ENCODE data around the gene USP31. TPM values are rescaled to one million over a fixed set of nuclear protein-coding genes. Genes with fewer than 3 reads are reported as not detected.

Gene USP31
- polyA plus RNA-seq, 2 of the 4 experiments (the other 2 are of a cell fraction) = 8.3 to 18.0 TPM

- POLR2A ChIA-PET = no interaction called here
- Histone ChIP-seq H3K4me2 (no peak overlapping the region), H3K4me3 (no peak overlapping the region), H3K27ac (no peak overlapping the region), H3K9me3 (no peaks in the 10 kb centered on the region; the same call in 2 of the 3 replicates), H3K4me1 (no peaks in the 10 kb centered on the region)
- DNase-seq (ENCODE audit: low read depth in 1 of 2, low spot score in 1 of 2) (no peak), FAIRE-seq (no peak), ATAC-seq (no peak)
- CTCF ChIA-PET = interaction anchor here (1.1 to 1.2 kb wide), 2 partner anchors 10 to 39 kb away, joined by 3 read pairs; no protein-coding TSS in a partner anchor
- TF ChIP-seq NPAS2 (CRISPR knock-in tag; IDR thresholded peaks at IDR 0.05; ENCODE audit: borderline replicate concordance) = no peak
- TF ChIP-seq ZSCAN20 (CRISPR knock-in tag; IDR thresholded peaks at IDR 0.05) = no peak
- no peak for TF ChIP-seq PHF8 (IDR thresholded peaks at IDR 0.05; ENCODE audit: borderline replicate concordance, low read depth)
- no peak for TF ChIP-seq JUN (IDR thresholded peaks at IDR 0.05)
- no peak for TF ChIP-seq ESRRA (IDR thresholded peaks at IDR 0.05; ENCODE audit: borderline replicate concordance, low read length)
- no peak for TF ChIP-seq REST (IDR thresholded peaks at IDR 0.05)
- no peak for TF ChIP-seq SREBF2 (IDR thresholded peaks at IDR 0.05)
- TF ChIP-seq ZNF302 (CRISPR knock-in tag; IDR thresholded peaks at IDR 0.05) = no peak
- TF ChIP-seq MAZ (IDR thresholded peaks at IDR 0.05; ENCODE audit: borderline replicate concordance, low read depth, low read length) = no peak
- no peak for TF ChIP-seq CBX8 (IDR thresholded peaks at IDR 0.05)
- no peak for TF ChIP-seq ATOH8 (CRISPR knock-in tag; IDR thresholded peaks at IDR 0.05; ENCODE audit: low read depth)
- TF ChIP-seq FOSL2 (IDR thresholded peaks at IDR 0.05) = no peak
- TF ChIP-seq FOSL2 (CRISPR knock-in tag; IDR thresholded peaks at IDR 0.05) = no peak
- no peak for TF ChIP-seq HMGXB4 (CRISPR knock-in tag; IDR thresholded peaks at IDR 0.05; ENCODE audit: borderline replicate concordance)
- no peak for TF ChIP-seq TFCP2L1 (CRISPR knock-in tag; IDR thresholded peaks at IDR 0.05)
- no peak for TF ChIP-seq HDAC2 (IDR thresholded peaks at IDR 0.05)
- TF ChIP-seq BHLHE40 (IDR thresholded peaks at IDR 0.05; ENCODE audit: low read depth, low read length) = no peak
- 0% methylated on average over 1 of the region's 1 CpG for WGBS (ENCODE audit: missing lambda C conversion rate)
These were observed 132.9 kb downstream of the USP31 start for GRCh38 chr16:23016368-23016767.

GRCh38 chr16:23015580-23015979 is 133.7 kb downstream of the USP31 start:
- Histone ChIP-seq H3K4me2 (no peak overlapping the region), H3K4me3 (no peak overlapping the region), H3K4me1 (no peaks in the 10 kb centered on the region), H3K9me3 (no peaks in the 10 kb centered on the region; the same call in 2 of the 3 replicates), H3K27ac (no peak overlapping the region)
- FAIRE-seq (no peak), DNase-seq (ENCODE audit: low read depth in 1 of 2, low spot score in 1 of 2) (no peak), ATAC-seq (no peak)
- TF ChIP-seq HOXB13 (CRISPR knock-in tag; IDR thresholded peaks at IDR 0.05; ENCODE audit: low read depth) (no peak), REST (IDR thresholded peaks at IDR 0.05) (no peak), SMC3 (IDR thresholded peaks at IDR 0.05) (no peak), NR3C1 (IDR thresholded peaks at IDR 0.05) (no peak), HOXB5 (CRISPR knock-in tag; IDR thresholded peaks at IDR 0.05) (no peak), MAFK (IDR thresholded peaks at IDR 0.05; ENCODE audit: partially characterized antibody) (no peak), RARB (CRISPR knock-in tag; IDR thresholded peaks at IDR 0.05) (no peak), HOXA7 (CRISPR knock-in tag; IDR thresholded peaks at IDR 0.05) (no peak), FOXS1 (CRISPR knock-in tag; IDR thresholded peaks at IDR 0.05) (no peak), KDM5A (IDR thresholded peaks at IDR 0.05) (no peak), CBX8 (IDR thresholded peaks at IDR 0.05) (no peak)
- POLR2A ChIA-PET = no interaction called here
- 27% methylated on average over 2 of the region's 2 CpGs for WGBS (ENCODE audit: missing lambda C conversion rate)
- CTCF ChIA-PET = no interaction called here

Data from A549 (cell line).